ENCODE data around the gene IFNA2.

IFNA2 gene

GRCh38 chr9:21408817-21409216, 23.6 kb upstream of the IFNA2 start, which contains the start of gene IFNA8:
Gene IFNA8 (plus strand): TSS chr9:21409117. CDS start chr9:21409177, 60 bp downstream.
- H3K27ac ChIP-seq, result no peak within 1 kb of the TSS
- H3K36me3 ChIP-seq, result no peaks in the 10 kb centered on the region
- no peaks in the 10 kb centered on the region for H3K4me1 ChIP-seq (ENCODE audit: control insufficient read depth in 1 of 2, insufficient read depth in 1 of 2, low read depth in 1 of 2, low read length in 1 of 2)
- no peak for TF ChIP-seq CTCF (IDR thresholded peaks at IDR 0.05)
- peaks cover 23% of the 10 kb centered on the region for H3K27me3 ChIP-seq
- no peak within 1 kb of the TSS for H3K4me3 ChIP-seq (ENCODE audit: low read depth in 1 of 2, low read length in 1 of 2)
- no peaks in the 10 kb centered on the region for H3K9me3 ChIP-seq

- TF ChIP-seq CTCF (IDR thresholded peaks at IDR 0.05), result no peak
- no peak overlapping the region for H3K27ac ChIP-seq
- peaks cover 7 to 11% of the 10 kb centered on the region in 2 experiments for H3K4me1 ChIP-seq (ENCODE audit: control insufficient read depth in 1 of 2, insufficient read depth in 1 of 2, low read depth in 1 of 2, low read length in 1 of 2)
- no peaks in the 10 kb centered on the region for H3K36me3 ChIP-seq
- H3K9me3 ChIP-seq, result no peaks in the 10 kb centered on the region
- H3K4me3 ChIP-seq (ENCODE audit: low read depth in 1 of 2, low read length in 1 of 2), result no peak overlapping the region
- peaks cover 67% of the 10 kb centered on the region for H3K27me3 ChIP-seq
Observed at GRCh38 chr9:21404146-21404545, 18.9 kb upstream of the IFNA2 start.

GRCh38 chr9:21402386-21403251, 17.4 kb upstream of the IFNA2 start:
- H3K27ac ChIP-seq, result no peak overlapping the region
- H3K4me1 ChIP-seq (ENCODE audit: control insufficient read depth in 1 of 2, insufficient read depth in 1 of 2, low read depth in 1 of 2, low read length in 1 of 2), result peaks cover 7 to 11% of the 10 kb centered on the region in 2 experiments
- H3K9me3 ChIP-seq, result no peaks in the 10 kb centered on the region
- peaks cover 82% of the 10 kb centered on the region for H3K27me3 ChIP-seq
- no peak overlapping the region for H3K4me3 ChIP-seq (ENCODE audit: low read depth in 1 of 2, low read length in 1 of 2)
- no peaks in the 10 kb centered on the region for H3K36me3 ChIP-seq
- no peak for TF ChIP-seq CTCF (IDR thresholded peaks at IDR 0.05)

GRCh38 chr9:21399956-21400355, 14.8 kb upstream of the IFNA2 start:
- no peak overlapping the region for H3K27ac ChIP-seq
- H3K27me3 ChIP-seq, result peaks cover 97% of the 10 kb centered on the region
- TF ChIP-seq CTCF (IDR thresholded peaks at IDR 0.05), result no peak
- H3K4me3 ChIP-seq (ENCODE audit: low read depth in 1 of 2, low read length in 1 of 2), result no peak overlapping the region
- no peaks in the 10 kb centered on the region for H3K36me3 ChIP-seq
- H3K9me3 ChIP-seq, result no peaks in the 10 kb centered on the region
- H3K4me1 ChIP-seq (ENCODE audit: control insufficient read depth in 1 of 2, insufficient read depth in 1 of 2, low read depth in 1 of 2, low read length in 1 of 2), result peaks cover 16 to 21% of the 10 kb centered on the region in 2 experiments

- no peak overlapping the region for H3K27ac ChIP-seq
- H3K36me3 ChIP-seq, result no peaks in the 10 kb centered on the region
- no peaks in the 10 kb centered on the region for H3K9me3 ChIP-seq
- no peak overlapping the region for H3K4me3 ChIP-seq (ENCODE audit: low read depth in 1 of 2, low read length in 1 of 2)
- H3K4me1 ChIP-seq (ENCODE audit: control insufficient read depth in 1 of 2, insufficient read depth in 1 of 2, low read depth in 1 of 2, low read length in 1 of 2), result peaks cover 16 to 21% of the 10 kb centered on the region in 2 experiments
- no peak for TF ChIP-seq CTCF (IDR thresholded peaks at IDR 0.05)
- H3K27me3 ChIP-seq, result peaks cover 97% of the 10 kb centered on the region
Observed at GRCh38 chr9:21398955-21399489, 13.8 kb upstream of the IFNA2 start.

Data from neutrophil (primary cell).